Measurements from ENCODE around the gene COQ10A. TPM values are rescaled to one million over a fixed set of nuclear protein-coding genes. Genes with fewer than 3 reads are reported as not detected.

COQ10A gene
- polyA plus RNA-seq, 1 of the 3 experiments (the other 2 are of a cell fraction), result 42.2 TPM

DNA sequence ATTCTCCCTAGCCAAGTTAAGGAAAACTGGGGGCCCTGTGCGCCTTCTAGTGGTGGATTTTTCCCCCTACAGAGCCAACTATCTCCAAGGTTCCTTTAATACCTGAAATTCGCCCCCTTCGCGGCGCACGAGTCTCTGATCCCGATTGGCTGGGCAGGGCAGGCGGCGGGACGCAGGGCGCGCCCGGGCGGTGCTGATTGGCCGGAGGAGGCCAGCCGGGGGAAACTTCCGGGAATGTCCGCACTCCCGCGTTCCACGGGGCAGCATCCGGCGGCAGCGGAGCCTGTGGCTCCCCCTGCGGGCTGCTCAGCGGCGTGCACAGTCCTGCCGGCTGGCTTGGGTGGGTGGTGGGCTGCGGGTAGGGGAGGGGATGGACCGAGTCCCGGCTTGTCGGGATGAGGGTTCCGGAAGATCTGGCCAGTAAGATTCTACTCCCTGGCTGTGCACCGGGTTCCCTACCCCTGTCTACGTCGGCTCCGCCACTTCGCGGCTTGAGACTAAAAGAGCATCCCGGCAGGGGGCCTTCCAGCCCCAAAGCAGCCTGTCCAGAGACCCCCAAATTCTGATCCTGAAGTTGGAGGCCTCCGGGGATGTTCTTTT is 42.5 kb upstream of the COQ10A start, which contains the start of gene NABP2:
NABP2 (plus strand) TSS at position 241 of the 600 bp plus-strand sequence. CDS start 515 bp downstream, outside the sequence.
- Histone ChIP-seq H3K9me3 (no peaks in the 10 kb centered on the region), H3K9me2 (no peaks in the 10 kb centered on the region), H3K9ac (peak within 1 kb of the TSS; percentile 79), H3F3A (replicated peaks; ENCODE audit: insufficient read depth) (peaks cover 24% of the 10 kb centered on the region), H3K79me2 (ENCODE audit: insufficient read depth) (peaks cover 20% of the 10 kb centered on the region), H2AFZ (ENCODE audit: low read depth) (peak within 1 kb of the TSS; percentile 90), H3K4me1 (ENCODE audit: control insufficient read depth in 1 of 2, insufficient read depth in 2 of 2, low read depth in 1 of 2, low read length in 1 of 2) (peaks cover 13 to 22% of the 10 kb centered on the region in 2 experiments; a peak in 2 of 4 replicates), H3K27me3 (ENCODE audit: insufficient read depth) (no peaks in the 10 kb centered on the region), H3K27ac (ENCODE audit: low read depth in 2 of 2, low read length in 1 of 2) (peak within 1 kb of the TSS; percentile 62 to 64), H3K4me2 (peak within 1 kb of the TSS; percentile 91), H3K4me3 (ENCODE audit: low read depth in 2 of 2, low read length in 1 of 2) (peak within 1 kb of the TSS; percentile 67 to 97), H3K36me3 (replicated peaks in 1 of 2; ENCODE audit: control insufficient read depth in 1 of 2, insufficient read depth in 2 of 2, low read length in 1 of 2) (no peaks in the 10 kb centered on the region), H4K20me1 (ENCODE audit: insufficient read depth) (no peaks in the 10 kb centered on the region)
- DNase-seq, result peak; percentile 98
- CTCF ChIA-PET, result interaction anchor here (1.0 to 4.1 kb wide), 6 partner anchors 17 to 133 kb away, joined by 3 to 47 read pairs (median 15); partner anchors contain the start of genes SMARCC2 and ZC3H10
- POLR2A ChIA-PET, result no interaction called here
- WGBS (ENCODE audit: low lambda C conversion rate), result under 1% methylated on average over 29 of the region's 41 CpGs
- peak; percentile 89 for TF ChIP-seq CTCF (IDR thresholded peaks at IDR 0.05)
- TF ChIP-seq MAX (IDR thresholded peaks at IDR 0.05; ENCODE audit: low read depth), result peak; percentile 67; the same call in 1 of the 2 replicates
- peak; percentile 32 for TF ChIP-seq TAF1 (IDR thresholded peaks at IDR 0.05; ENCODE audit: borderline replicate concordance, low read depth, low read length)
- no peak; the same call in 1 of the 2 replicates for TF ChIP-seq FOXJ3 (CRISPR knock-in tag; IDR thresholded peaks at IDR 0.05)
- TF ChIP-seq, protein P1, sequence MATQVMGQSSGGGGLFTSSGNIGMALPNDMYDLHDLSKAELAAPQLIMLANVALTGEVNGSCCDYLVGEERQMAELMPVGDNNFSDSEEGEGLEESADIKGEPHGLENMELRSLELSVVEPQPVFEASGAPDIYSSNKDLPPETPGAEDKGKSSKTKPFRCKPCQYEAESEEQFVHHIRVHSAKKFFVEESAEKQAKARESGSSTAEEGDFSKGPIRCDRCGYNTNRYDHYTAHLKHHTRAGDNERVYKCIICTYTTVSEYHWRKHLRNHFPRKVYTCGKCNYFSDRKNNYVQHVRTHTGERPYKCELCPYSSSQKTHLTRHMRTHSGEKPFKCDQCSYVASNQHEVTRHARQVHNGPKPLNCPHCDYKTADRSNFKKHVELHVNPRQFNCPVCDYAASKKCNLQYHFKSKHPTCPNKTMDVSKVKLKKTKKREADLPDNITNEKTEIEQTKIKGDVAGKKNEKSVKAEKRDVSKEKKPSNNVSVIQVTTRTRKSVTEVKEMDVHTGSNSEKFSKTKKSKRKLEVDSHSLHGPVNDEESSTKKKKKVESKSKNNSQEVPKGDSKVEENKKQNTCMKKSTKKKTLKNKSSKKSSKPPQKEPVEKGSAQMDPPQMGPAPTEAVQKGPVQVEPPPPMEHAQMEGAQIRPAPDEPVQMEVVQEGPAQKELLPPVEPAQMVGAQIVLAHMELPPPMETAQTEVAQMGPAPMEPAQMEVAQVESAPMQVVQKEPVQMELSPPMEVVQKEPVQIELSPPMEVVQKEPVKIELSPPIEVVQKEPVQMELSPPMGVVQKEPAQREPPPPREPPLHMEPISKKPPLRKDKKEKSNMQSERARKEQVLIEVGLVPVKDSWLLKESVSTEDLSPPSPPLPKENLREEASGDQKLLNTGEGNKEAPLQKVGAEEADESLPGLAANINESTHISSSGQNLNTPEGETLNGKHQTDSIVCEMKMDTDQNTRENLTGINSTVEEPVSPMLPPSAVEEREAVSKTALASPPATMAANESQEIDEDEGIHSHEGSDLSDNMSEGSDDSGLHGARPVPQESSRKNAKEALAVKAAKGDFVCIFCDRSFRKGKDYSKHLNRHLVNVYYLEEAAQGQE (IDR thresholded peaks at IDR 0.05; ENCODE audit: low read depth, low read length), result peak; percentile 12; the same call in 1 of the 2 replicates
- peak; percentile 41; the same call in 1 of the 2 replicates for TF ChIP-seq POLR2AphosphoS5 (IDR thresholded peaks at IDR 0.05; ENCODE audit: low read depth, low read length)
- TF ChIP-seq SIN3A (IDR thresholded peaks at IDR 0.05; ENCODE audit: borderline replicate concordance, low read depth, low read length), result no peak; the same call in 1 of the 2 replicates
- TF ChIP-seq SMC3 (IDR thresholded peaks at IDR 0.05; ENCODE audit: low read depth, low read length), result peak; percentile 62
- TF ChIP-seq IRF3 (IDR thresholded peaks at IDR 0.05; ENCODE audit: low read depth, low read length), result peak; percentile 68
- peak; percentile 82; the same call in 1 of the 2 replicates for TF ChIP-seq MXI1 (IDR thresholded peaks at IDR 0.05; ENCODE audit: low read depth, low read length)
- peak; percentile 45; the same call in 1 of the 2 replicates for TF ChIP-seq USF1 (IDR thresholded peaks at IDR 0.05; ENCODE audit: borderline replicate concordance, low read depth)
- TF ChIP-seq FOXM1 (IDR thresholded peaks at IDR 0.05; ENCODE audit: low read depth), result peak; percentile 73; the same call in 1 of the 2 replicates
- TF ChIP-seq JUND (IDR thresholded peaks at IDR 0.05), result no peak
- peak; percentile 68; the same call in 1 of the 2 replicates for TF ChIP-seq TEAD4 (IDR thresholded peaks at IDR 0.05; ENCODE audit: borderline replicate concordance, insufficient read depth)
- TF ChIP-seq EP300 (IDR thresholded peaks at IDR 0.05; ENCODE audit: borderline replicate concordance in 1 of 2, low read depth in 1 of 2, low read length in 1 of 2), result no peak; a peak in 1 of 4 replicates
- peak; percentile 86 for TF ChIP-seq GABPA (IDR thresholded peaks at IDR 0.05; ENCODE audit: low read depth)
- TF ChIP-seq, protein P2, sequence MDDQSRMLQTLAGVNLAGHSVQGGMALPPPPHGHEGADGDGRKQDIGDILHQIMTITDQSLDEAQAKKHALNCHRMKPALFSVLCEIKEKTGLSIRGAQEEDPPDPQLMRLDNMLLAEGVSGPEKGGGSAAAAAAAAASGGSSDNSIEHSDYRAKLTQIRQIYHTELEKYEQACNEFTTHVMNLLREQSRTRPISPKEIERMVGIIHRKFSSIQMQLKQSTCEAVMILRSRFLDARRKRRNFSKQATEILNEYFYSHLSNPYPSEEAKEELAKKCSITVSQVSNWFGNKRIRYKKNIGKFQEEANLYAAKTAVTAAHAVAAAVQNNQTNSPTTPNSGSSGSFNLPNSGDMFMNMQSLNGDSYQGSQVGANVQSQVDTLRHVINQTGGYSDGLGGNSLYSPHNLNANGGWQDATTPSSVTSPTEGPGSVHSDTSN (IDR thresholded peaks at IDR 0.05), result no peak
- TF ChIP-seq NFIC (IDR thresholded peaks at IDR 0.05; ENCODE audit: borderline replicate concordance), result peak; percentile 53
- TF ChIP-seq MEF2A (IDR thresholded peaks at IDR 0.05; ENCODE audit: borderline replicate concordance, low read depth), result 0 out of 2 replicates have a peak, but pooled peaks have one; percentile 11
- TF ChIP-seq RAD21 (IDR thresholded peaks at IDR 0.05; ENCODE audit: low read length), result peak; percentile 56
- TF ChIP-seq RXRA (IDR thresholded peaks at IDR 0.05; ENCODE audit: borderline replicate concordance, low read depth), result no peak
- TF ChIP-seq RFX5 (IDR thresholded peaks at IDR 0.05; ENCODE audit: low read length), result peak; percentile 85
- peak; percentile 75; the same call in 1 of the 2 replicates for TF ChIP-seq YY1 (IDR thresholded peaks at IDR 0.05; ENCODE audit: low read depth)
- TF ChIP-seq EZH2phosphoT487 (IDR thresholded peaks at IDR 0.05; ENCODE audit: borderline replicate concordance, low read depth), result no peak
